Stimulated activated memory B cell treated with anti-CD40 and anti-IgM and Interleukin-4, amounts not matched to agents 10 μg/mL and 1 μg/mL and 100 μg/mL, for 72 hours (primary cell): Measurements from ENCODE around the gene GNAT3.

Experiments used
- ATAC-seq: fragments of 150-1000 bp; cut with Tn5 transposase; 2 replicates; pipeline ENCODE4 v1.10.0; 2021
- H3K27ac Mint-ChIP-seq: one replicate; pipeline ENCODE4 v1.8.0; 2022; ENCODE audit warnings: mild to moderate bottlenecking, mixed read lengths
- H3K27me3 Mint-ChIP-seq: one replicate; pipeline ENCODE4 v1.8.0; 2022; ENCODE audit warnings: mixed read lengths
- H3K36me3 Mint-ChIP-seq: one replicate; pipeline ENCODE4 v1.8.0; 2022; ENCODE audit warnings: mixed read lengths
- H3K4me1 Mint-ChIP-seq: one replicate; pipeline ENCODE4 v1.8.0; 2022; ENCODE audit warnings: mixed read lengths
- H3K4me3 Mint-ChIP-seq: one replicate; pipeline ENCODE4 v1.8.0; 2022; ENCODE audit warnings: mild to moderate bottlenecking, moderate library complexity, mixed read lengths
- H3K9me3 Mint-ChIP-seq: one replicate; pipeline ENCODE4 v1.8.0; 2022; ENCODE audit warnings: mixed read lengths

Gene GNAT3

DNA sequence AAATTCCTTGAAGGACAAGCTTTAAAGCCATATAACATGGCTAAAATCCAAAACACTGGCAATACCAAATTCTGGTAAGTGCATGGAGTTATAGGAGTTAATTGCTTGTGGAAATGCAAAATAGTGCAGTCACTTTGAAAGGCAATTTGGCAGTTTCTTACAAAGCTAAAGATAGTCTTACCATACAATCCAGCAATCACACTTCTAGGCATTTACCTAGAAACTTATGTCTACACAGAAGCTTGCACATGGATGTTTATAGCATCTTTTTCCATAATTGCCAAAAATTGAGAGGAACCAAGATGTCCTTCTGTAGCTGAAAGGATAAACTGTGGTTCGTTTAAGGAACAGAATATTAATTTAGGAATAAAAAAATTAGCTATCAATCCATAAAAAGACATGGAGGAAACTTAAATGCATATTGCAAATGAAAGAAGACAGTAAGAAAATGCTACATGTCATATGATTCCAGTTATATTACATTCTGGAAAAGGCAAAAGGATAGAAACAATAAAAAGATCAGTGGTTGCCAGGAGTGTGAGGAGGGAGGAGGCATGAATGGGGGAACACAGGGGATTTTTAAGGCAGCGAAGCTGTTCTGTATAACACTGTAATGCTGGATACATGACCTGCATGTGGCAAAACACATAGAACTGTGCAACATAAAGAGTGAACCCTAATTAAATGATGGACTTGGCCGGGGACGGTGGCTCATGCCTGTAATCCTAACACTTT is 51.9 kb downstream of the GNAT3 start:
- ATAC-seq, result no peak
- Mint-ChIP-seq H3K4me1 (no peaks in the 10 kb centered on the region), H3K36me3 (no peaks in the 10 kb centered on the region)

DNA sequence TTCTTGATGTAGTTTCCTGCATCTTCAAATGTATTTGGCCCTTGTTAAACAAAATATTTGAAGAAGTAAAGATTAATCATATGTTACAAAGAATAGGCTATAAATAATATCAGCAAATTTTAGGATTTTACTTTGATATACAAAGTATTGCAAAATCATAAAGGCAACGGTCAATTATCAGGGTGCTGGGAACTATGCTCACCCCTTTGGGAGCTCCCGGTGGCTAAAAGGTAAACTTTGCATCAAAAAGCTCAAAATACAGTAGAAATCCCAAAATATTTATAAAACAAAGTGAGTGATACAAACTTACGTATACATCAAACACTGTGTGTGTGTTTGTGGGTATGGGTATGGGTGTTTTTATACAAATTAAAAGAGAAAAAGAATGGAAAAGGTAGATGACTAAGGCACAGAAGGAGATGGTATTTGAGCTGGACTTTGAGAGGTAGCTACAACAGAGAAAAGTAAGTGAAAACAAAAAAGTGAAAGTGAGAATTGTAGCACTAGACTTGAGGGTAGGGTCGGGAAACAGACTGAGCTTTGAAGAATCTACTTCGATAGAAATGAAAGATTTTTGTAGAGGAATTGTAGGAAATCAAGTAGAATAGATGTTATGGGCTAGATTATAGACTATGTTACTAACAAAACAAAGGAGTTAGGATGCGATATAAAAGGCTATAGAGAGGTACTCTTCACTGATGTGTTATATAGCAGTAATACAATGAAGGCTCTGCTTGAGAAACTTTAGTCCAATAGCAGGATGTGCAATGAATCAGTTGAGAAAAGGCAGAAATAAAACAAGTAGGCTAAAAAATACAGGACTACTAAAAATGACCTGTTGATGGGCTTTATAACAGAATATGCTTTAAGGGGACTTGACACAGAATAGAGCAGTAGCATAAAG is 52.8 kb downstream of the GNAT3 start:
- no peak overlapping the region for H3K4me3 Mint-ChIP-seq
- no peak for ATAC-seq
- H3K27me3 Mint-ChIP-seq, result no peaks in the 10 kb centered on the region
- H3K9me3 Mint-ChIP-seq, result no peaks in the 10 kb centered on the region
- H3K4me1 Mint-ChIP-seq, result no peaks in the 10 kb centered on the region
- H3K36me3 Mint-ChIP-seq, result no peaks in the 10 kb centered on the region
- no peak overlapping the region for H3K27ac Mint-ChIP-seq

More for the DNA sequence above, 51.9 kb downstream of the GNAT3 start:
- no peak overlapping the region for H3K4me3 Mint-ChIP-seq
- H3K27ac Mint-ChIP-seq, result no peak overlapping the region
- no peaks in the 10 kb centered on the region for H3K27me3 Mint-ChIP-seq
- H3K9me3 Mint-ChIP-seq, result no peaks in the 10 kb centered on the region

DNA sequence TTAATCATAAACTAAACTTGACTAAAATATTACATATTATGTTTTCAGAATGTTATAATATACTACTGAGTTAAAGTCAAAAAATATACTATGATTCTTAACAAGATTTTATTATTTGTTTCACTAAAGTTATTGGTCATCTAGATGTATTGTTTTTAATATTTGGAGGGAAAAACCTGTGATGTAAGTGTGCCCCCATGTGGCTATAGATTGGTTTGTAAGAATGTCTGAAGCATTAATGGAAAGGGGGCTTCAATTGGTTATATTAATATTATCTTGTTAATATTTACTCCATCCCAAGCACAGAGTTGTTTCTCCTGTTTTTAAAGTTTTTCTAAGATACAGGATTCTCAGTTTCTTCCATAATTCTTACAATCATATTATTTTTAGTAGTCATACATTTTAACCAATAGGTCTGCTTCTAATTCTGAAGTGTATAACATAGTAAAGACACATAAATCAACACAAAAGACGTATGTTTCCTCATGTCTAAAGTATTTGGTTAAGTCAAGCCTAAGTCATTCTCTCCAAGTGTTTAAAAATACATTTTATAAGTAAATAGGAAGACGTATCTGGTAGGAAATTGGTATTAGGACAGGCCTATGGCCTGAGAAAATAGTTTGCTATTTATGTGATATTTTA is 58.0 kb downstream of the GNAT3 start:
- Mint-ChIP-seq H3K9me3 (no peaks in the 10 kb centered on the region), H3K27ac (no peak overlapping the region), H3K36me3 (no peaks in the 10 kb centered on the region), H3K4me1 (no peaks in the 10 kb centered on the region), H3K4me3 (no peak overlapping the region), H3K27me3 (no peaks in the 10 kb centered on the region)
- no peak for ATAC-seq

DNA sequence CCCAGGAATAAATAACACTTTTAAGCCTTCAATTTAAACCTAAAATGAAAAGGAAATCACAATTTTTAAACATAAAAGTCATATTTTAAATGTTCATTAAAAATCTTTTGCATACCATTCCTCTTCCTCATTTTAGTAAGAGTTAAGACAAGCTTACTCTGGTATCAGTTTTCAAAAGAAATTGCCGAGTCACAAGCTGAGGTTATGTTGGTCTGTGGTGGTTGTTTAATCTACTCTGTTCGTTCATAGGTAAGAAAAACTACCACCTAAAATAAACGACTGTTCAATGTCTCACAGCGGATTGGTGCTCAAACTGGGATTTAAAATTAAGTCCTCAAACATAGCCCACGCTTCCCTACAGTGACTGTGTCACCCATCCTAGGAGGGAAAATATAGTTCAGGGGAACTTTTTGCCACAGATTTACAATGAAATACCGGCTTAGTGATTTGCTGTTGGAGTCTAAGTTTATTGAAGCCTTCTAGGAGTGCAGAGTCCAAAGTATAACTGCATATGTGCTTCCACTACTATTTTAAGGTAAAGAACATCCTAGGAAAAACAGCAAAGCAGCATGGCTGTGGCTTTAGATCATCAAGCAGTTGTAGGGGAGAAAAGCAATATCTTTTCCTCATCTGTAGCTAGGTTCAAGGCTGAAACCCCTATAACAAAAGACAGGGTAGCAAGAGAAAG is 61.1 kb downstream of the GNAT3 start:
- H3K36me3 Mint-ChIP-seq, result no peaks in the 10 kb centered on the region
- H3K4me3 Mint-ChIP-seq, result no peak overlapping the region
- H3K27me3 Mint-ChIP-seq, result no peaks in the 10 kb centered on the region
- H3K27ac Mint-ChIP-seq, result no peak overlapping the region
- no peaks in the 10 kb centered on the region for H3K4me1 Mint-ChIP-seq
- H3K9me3 Mint-ChIP-seq, result no peaks in the 10 kb centered on the region
- no peak for ATAC-seq

DNA sequence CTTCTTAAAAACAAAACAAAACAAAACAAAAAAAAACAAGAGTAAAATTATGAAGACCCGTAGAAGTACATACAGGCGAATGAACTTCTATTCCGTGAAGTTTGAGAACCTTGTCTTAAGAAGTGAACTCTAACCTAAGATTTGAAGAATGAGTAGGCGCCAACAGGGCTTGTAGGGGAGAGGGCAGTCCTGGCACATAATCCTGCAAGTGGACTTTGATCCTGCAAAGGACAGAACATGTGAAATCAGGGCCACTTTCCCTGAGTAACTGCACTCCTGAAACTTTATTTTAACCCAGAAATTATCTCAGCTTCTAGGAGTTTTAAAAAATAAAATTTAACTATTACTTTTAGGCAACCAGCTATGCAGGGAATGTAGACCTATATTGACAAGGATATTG is 62.0 kb downstream of the GNAT3 start:
- ATAC-seq, result no peak
- Mint-ChIP-seq H3K27ac (no peak overlapping the region), H3K4me3 (no peak overlapping the region), H3K4me1 (no peaks in the 10 kb centered on the region), H3K36me3 (no peaks in the 10 kb centered on the region), H3K27me3 (no peaks in the 10 kb centered on the region), H3K9me3 (no peaks in the 10 kb centered on the region)

DNA sequence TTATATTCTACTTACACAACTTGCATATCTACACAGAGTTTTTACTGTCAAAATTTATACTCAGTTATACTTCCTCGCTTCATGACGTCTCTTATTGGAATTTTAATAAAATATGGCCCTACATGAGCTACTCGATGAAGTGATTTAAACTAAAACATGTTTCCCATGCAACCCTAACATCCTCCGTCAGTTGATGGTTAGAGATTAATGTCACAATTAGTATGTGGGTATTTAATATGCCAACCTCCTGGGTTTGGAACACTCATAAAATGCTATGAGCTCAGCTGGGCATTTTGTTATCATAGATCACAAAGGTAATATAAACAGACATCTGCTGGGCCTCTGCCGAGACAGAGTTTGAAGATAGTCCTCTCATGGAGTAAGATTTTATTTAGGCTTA is 66.5 kb downstream of the GNAT3 start:
- no peak overlapping the region for H3K4me3 Mint-ChIP-seq
- H3K27ac Mint-ChIP-seq, result no peak overlapping the region
- no peaks in the 10 kb centered on the region for H3K4me1 Mint-ChIP-seq
- H3K36me3 Mint-ChIP-seq, result no peaks in the 10 kb centered on the region
- ATAC-seq, result no peak
- H3K27me3 Mint-ChIP-seq, result no peaks in the 10 kb centered on the region
- peaks cover 5% of the 10 kb centered on the region for H3K9me3 Mint-ChIP-seq

DNA sequence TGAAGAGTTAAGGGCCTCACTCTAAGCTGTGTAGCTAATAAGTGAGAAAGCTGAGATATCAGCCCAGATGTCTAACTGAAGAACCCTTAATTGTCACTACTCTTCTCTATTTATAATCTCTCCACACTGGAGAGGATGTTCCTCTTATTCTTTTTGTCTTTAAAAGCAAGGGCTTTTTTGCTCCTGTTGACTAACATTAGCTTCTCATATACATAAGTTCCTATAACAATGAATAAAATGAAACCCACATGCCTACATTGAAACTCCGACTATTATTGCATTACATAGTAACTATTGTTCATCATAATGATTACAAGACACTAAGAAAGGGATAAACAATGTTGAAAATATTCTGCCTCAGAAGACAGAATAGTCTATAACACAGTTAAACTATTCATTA is 67.1 kb downstream of the GNAT3 start:
- no peaks in the 10 kb centered on the region for H3K4me1 Mint-ChIP-seq

DNA sequence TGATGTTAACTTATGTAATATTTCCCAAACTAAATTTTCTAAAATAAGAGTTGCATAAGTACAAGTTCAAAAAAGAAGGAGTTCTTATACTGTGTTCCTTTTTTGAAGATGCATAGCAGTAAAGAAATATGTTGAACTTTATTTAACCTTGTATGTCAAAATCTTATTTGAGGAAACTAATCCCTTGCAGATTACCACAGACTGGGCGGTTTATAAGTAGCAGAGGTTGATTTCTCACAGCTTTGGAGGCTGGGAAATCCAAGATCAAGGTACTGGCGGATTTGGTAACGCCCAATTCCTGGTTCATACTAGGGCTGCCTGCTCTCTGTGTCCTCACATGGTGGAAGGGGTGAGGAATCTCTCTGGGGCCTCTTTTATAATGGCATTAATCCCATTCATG is 68.5 kb downstream of the GNAT3 start:
- no peaks in the 10 kb centered on the region for H3K36me3 Mint-ChIP-seq
- no peak overlapping the region for H3K27ac Mint-ChIP-seq
- no peak for ATAC-seq

More for the DNA sequence above, 67.1 kb downstream of the GNAT3 start:
- Mint-ChIP-seq H3K27me3 (no peaks in the 10 kb centered on the region), H3K27ac (no peak overlapping the region), H3K36me3 (no peaks in the 10 kb centered on the region), H3K9me3 (peaks cover 5% of the 10 kb centered on the region), H3K4me3 (no peak overlapping the region)
- no peak for ATAC-seq

DNA sequence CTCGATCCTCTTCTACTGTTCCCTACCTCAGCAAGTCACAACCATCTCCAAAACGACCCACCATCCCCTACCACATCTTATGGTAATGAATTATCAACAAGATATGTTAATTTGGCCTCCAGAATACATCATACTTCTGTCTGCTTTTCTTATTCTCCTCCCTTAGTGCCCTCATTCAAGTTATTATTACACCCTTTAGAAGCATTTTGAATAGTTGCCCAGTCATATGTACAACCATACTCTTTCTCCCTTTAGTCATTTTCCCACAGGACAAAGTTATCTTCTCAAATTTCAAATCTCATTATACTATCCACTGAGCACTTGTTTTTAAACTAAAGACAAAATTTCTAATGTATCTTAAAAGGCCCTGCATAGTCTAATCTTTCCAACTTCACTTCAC is 71.0 kb downstream of the GNAT3 start:
- H3K27me3 Mint-ChIP-seq, result no peaks in the 10 kb centered on the region
- no peaks in the 10 kb centered on the region for H3K36me3 Mint-ChIP-seq
- H3K9me3 Mint-ChIP-seq, result peaks cover 5% of the 10 kb centered on the region
- no peak overlapping the region for H3K4me3 Mint-ChIP-seq
- no peak for ATAC-seq
- H3K4me1 Mint-ChIP-seq, result no peaks in the 10 kb centered on the region
- no peak overlapping the region for H3K27ac Mint-ChIP-seq

More for the DNA sequence above, 68.5 kb downstream of the GNAT3 start:
- no peaks in the 10 kb centered on the region for H3K4me1 Mint-ChIP-seq
- no peak overlapping the region for H3K4me3 Mint-ChIP-seq
- H3K9me3 Mint-ChIP-seq, result peaks cover 5% of the 10 kb centered on the region
- no peaks in the 10 kb centered on the region for H3K27me3 Mint-ChIP-seq

DNA sequence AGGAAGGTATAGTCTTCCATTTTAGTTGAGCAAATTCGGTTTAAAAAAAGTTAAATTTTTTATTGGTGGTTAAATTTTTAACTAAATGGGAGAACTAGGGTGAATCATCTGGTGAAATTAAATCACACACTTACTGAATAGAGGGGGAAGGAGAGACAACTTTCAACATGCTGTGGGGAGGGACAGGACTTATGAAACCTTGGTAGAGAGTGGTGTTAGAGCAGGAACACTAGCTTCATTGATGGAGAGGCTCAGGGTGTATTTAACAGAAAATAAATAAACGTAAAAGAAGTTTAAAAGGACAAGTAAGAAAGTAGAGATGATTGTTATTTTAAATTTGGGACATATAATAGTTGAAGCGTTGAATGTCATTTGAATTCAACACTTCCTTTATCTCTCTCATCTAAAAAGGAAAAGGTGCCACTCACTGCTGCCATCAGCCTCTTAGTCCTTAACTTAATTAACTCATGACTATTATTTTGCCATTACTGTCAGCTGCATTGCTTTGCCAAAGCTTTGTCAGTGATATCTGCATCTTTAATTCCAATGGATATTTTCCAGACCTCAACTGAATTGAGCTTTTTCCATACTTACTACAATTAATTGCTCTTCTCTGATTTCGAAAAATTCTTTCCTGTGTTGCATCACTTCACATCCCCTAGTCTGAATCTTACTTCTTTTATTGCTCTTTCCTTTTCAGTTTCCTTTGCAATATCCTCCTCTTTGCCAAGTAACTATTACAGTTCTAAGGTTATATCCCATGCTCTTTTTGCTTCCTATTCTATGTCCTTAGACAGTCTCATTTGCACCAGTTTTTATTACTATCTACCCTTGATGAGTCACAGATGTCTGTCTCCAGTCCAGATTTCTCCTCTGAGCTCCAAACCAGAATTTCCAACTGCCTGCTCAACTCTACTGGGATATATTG is 71.7 kb downstream of the GNAT3 start:
- ATAC-seq, result no peak
- Mint-ChIP-seq H3K9me3 (peaks cover 5% of the 10 kb centered on the region), H3K4me3 (no peak overlapping the region), H3K27me3 (no peaks in the 10 kb centered on the region), H3K27ac (no peak overlapping the region), H3K36me3 (no peaks in the 10 kb centered on the region), H3K4me1 (no peaks in the 10 kb centered on the region)

DNA sequence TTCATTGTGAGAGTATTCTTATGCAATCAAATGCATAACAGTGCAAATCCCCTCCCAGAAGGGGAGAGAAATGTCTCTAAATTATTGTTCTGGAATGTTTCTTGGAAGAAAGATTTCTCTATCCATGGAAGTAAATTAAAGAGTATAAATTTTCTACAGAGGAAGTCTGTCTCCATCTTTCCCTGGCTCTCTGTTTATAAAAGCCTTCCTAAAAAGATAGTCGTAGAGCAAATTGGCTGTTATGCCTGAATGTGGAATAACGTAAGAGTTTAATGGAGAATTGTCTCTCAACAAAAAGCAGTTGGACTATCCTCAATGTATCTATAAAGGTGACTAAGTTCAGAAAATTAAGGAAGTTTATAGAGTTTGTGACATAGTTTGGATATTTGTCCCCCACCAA is 76.3 kb downstream of the GNAT3 start:
- Mint-ChIP-seq H3K4me1 (no peaks in the 10 kb centered on the region), H3K27me3 (no peaks in the 10 kb centered on the region), H3K27ac (no peak overlapping the region), H3K9me3 (peaks cover 4% of the 10 kb centered on the region), H3K4me3 (no peak overlapping the region), H3K36me3 (no peaks in the 10 kb centered on the region)
- ATAC-seq, result no peak

DNA sequence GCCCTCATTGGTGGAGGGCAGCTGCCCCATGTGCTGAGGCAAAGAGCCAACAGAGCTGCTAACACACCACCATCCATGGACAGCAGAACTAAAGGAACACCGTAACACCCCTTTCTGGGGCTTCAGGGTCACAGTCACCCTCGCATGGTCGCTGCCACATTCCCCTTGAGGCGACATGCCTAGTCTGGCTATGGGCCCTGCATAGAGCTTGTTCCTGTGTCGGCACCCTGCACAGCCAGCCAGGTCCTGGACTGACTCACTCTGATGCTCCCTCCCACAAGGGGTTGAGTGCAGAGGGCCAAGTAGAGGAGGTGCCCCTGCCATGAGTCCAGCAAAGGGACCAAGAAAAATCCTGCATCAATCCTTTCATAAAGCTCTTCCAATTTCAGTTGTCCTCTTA is 77.8 kb downstream of the GNAT3 start:
- Mint-ChIP-seq H3K27me3 (no peaks in the 10 kb centered on the region), H3K4me1 (no peaks in the 10 kb centered on the region), H3K4me3 (no peak overlapping the region), H3K36me3 (no peaks in the 10 kb centered on the region), H3K9me3 (peaks cover 4% of the 10 kb centered on the region), H3K27ac (no peak overlapping the region)
- ATAC-seq, result no peak

DNA sequence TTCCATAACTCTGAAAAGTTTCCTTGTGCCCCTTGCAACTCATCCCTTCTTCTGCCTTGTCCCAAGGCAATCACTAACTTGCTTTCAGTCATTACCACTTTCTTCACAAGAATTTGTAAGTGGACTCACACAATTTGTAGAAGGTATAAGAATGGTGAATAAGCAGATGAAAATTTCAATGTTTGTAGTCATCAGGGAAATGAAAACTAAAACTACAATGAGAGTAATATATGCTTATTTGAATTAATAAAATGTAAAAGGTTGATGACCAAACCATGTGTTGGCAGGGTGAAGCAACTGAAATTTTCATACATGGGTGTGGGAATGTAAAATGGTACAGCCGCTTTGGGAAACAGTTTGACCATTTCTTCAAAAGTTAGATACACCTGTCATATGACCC is 79.7 kb downstream of the GNAT3 start:
- H3K36me3 Mint-ChIP-seq, result no peaks in the 10 kb centered on the region
- no peaks in the 10 kb centered on the region for H3K4me1 Mint-ChIP-seq
- ATAC-seq, result no peak
- H3K9me3 Mint-ChIP-seq, result peaks cover 7% of the 10 kb centered on the region
- H3K4me3 Mint-ChIP-seq, result no peak overlapping the region
- no peaks in the 10 kb centered on the region for H3K27me3 Mint-ChIP-seq
- no peak overlapping the region for H3K27ac Mint-ChIP-seq

DNA sequence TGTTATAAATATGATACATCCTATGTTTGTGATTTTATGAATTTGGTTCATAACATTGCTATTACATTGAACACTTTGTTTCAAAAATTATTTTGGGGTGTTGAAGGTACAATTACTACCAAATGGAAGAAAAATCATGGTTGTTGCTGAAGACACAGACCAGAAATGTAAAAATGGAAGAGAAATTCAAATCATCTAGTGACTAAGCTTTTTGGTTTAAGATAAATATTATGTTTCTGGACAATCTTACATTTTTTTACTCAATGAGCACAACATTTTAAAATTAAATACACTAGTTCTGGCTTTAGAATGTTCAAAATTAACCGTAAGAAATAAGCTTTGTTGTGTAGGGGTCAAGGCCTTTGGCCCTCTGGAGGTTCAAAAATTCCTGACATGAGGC is 82.7 kb downstream of the GNAT3 start:
- no peak overlapping the region for H3K27ac Mint-ChIP-seq
- no peaks in the 10 kb centered on the region for H3K36me3 Mint-ChIP-seq
- H3K27me3 Mint-ChIP-seq, result no peaks in the 10 kb centered on the region
- no peak overlapping the region for H3K4me3 Mint-ChIP-seq
- peaks cover 8% of the 10 kb centered on the region for H3K9me3 Mint-ChIP-seq
- H3K4me1 Mint-ChIP-seq, result no peaks in the 10 kb centered on the region
- no peak for ATAC-seq
